LNCaP clone FGC (cell line): ENCODE measurements around the gene GLTP.
"Not testable (repeated sequence)": the region's sequence is repeated elsewhere in the genome, so short reads cannot be mapped to it uniquely, and the experiment has no call there.

ENCODE experiments used
- DNase-seq: peaks from one replicate; pipeline ENCODE4 v3.0.0-alpha.2; 2011; ENCODE audit warnings: low read depth
- H3K4me3 ChIP-seq: 2 replicates; pipeline ENCODE4 v1.5.1; 2011; ENCODE audit warnings: mild to moderate bottlenecking, low read depth, low read length, control low read depth
- CTCF ChIP-seq: IDR thresholded peaks from 2 replicates; pipeline ENCODE4 v1.5.1; 2012; ENCODE audit warnings: mild to moderate bottlenecking; ENCODE audit not compliant: control insufficient read depth, insufficient read depth; ENCODE audit errors: extremely low read depth

The GLTP gene

GRCh38 chr12:109893261-109893995 is 13.1 kb upstream of the GLTP start:
- no peak overlapping the region for H3K4me3 ChIP-seq
- DNase-seq = no peak
- TF ChIP-seq CTCF = no peak

- TF ChIP-seq CTCF = no peak
- no peak overlapping the region for H3K4me3 ChIP-seq
- DNase-seq = no peak
Observed at GRCh38 chr12:109892748-109893147, 12.4 kb upstream of the GLTP start.

GRCh38 chr12:109892165-109892715 is 11.9 kb upstream of the GLTP start:
- H3K4me3 ChIP-seq = no peak overlapping the region
- no peak for TF ChIP-seq CTCF
- no peak for DNase-seq

- not testable (repeated sequence) for DNase-seq
Observed at GRCh38 chr12:109891731-109892130, 11.4 kb upstream of the GLTP start.

GRCh38 chr12:109890620-109891170 is 10.4 kb upstream of the GLTP start:
- no peak for DNase-seq
- H3K4me3 ChIP-seq = no peak overlapping the region
- TF ChIP-seq CTCF = no peak

More at GRCh38 chr12:109891731-109892130, 11.4 kb upstream of the GLTP start:
- not testable (repeated sequence) for H3K4me3 ChIP-seq

GRCh38 chr12:109888179-109889020 is 8.1 kb upstream of the GLTP start:
- no peak overlapping the region for H3K4me3 ChIP-seq
- TF ChIP-seq CTCF = no peak
- no peak for DNase-seq

GRCh38 chr12:109885616-109886015 is 5.3 kb upstream of the GLTP start:
- no peak overlapping the region for H3K4me3 ChIP-seq
- DNase-seq = no peak
- TF ChIP-seq CTCF = no peak
